Fibroblast of the conjunctiva (primary cell): ENCODE data around the gene IFNA6.

Source experiments
- DNase-seq: peaks from one replicate; pipeline ENCODE4 v3.0.0-alpha.2; 2010; ENCODE audit warnings: low read depth

IFNA6 gene

GRCh38 chr9:21331676-21332402 is 18.8 kb downstream of the IFNA6 start:
- no peak for DNase-seq

- no peak for DNase-seq
Measured at GRCh38 chr9:21326526-21327139, 24.1 kb downstream of the IFNA6 start.

DNA sequence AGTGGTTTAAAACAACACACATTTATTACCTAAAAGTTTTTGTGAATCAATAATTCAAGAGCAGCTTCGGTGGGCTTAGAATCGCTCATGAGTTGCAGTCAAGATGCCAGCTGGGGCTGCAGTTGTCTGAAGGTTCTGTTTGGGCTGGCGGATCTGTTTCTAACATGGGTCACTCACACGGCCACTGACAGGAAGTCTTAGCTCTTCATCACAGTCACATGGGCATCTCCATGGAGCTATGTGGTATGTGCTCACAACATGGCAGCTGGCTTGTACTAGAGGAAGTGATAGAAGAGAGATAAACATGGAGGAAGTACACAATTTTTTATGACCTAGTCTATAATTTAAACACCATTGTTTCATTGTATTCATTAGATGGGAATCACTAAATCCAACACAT is 26.6 kb downstream of the IFNA6 start:
- DNase-seq: no peak

- DNase-seq: no peak
Measured at GRCh38 chr9:21322911-21323461, 27.7 kb downstream of the IFNA6 start.

DNA sequence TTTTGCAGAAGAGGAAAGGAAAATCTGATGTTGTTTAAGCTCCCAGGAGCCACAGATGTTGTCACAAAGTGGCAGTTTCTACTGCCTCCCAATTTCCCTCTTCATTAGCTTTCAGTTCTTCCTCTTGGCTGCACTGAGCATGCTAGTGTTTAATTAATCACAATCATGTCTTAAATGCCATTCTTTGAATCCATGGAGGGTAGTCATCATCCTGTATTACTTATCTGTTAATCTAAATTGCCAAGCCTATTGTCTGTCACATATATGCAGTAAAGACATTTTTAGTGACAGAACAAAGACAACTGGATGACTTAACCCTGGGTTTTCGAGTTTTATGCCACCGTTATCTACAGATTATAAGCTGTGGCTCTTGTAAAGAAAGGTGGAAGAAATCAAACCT is 30.2 kb downstream of the IFNA6 start:
- DNase-seq: no peak

GRCh38 chr9:21317956-21318923 is 32.4 kb downstream of the IFNA6 start:
- DNase-seq: peak; percentile 28

DNA sequence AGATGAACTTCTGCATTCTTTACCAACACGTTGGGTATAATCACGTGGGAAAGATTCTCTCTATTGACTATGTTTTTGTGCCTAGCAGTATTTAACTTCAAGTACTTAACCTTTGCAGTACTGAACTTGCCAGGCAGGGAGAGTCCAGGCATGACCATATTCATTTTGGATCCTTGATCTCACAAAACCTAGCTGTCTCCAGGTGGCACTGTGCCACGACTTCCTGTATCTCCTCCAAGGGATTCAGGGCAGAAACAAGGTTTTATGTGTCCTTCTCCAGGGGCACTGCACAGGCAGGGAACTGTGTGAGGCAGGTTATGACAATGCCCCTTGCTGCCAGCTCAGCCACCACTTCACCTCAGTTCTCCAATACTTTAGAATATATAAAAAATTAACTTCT is 33.8 kb downstream of the IFNA6 start:
- DNase-seq: no peak

DNA sequence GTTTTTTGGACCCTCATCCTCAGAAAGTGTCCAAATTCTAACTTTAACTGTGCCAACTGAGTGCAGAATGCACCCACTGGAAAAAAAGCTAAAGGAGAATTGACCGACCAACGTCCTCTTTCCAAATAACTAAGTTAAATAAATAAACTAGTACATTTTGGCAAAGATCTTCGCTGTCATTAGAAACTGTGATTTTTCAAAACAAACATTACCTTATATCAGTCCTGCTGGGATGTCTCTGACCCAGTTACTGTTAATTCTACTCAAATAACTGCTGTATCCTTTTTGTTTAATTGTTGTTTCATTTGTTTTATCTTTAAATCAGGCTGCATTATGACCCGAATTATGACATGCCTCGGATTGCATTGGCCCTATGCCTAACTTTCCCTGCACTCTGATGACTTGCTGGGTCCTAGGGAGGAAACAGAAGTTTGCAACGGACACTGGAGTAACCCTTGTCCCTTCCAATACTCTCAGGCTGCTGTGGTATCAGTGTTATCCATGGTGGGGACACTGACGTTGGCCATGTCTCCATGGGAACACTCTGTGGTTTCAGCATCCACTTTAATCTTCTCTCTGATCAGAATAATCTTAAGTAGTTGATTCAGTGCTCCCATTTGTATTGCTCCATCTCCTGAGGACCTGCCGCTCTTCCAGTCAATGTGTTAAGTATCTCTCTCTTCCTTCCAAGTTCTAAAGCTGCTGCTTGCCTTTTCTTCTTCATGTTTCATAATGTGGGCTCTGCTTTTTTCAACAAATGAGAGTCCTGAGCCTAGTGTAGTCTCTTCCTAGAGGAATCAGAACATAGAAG is 34.5 kb downstream of the IFNA6 start:
- DNase-seq: no peak

GRCh38 chr9:21314152-21314551 is 36.5 kb downstream of the IFNA6 start:
- no peak for DNase-seq

- no peak for DNase-seq
Measured at GRCh38 chr9:21311889-21312288, 38.8 kb downstream of the IFNA6 start.

DNA sequence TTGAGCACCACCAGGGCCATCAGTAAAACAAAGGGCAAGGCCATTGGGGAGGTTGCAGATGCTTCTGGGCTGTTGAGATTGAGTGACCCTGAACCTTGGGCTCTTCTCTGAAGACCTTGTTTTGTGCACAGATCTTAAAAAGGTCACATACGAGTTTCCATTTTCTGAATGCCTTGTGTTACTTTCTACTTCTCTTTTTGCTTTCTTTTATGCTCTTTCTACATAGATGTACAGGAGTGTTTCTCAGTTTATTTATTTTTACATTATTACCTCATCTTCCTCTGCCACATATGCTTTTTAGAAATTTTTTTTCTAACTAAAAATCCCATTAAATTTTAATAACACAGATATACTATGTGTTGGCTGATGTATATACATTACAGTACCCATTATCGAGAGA is 45.5 kb downstream of the IFNA6 start, which contains the start of gene IFNA5:
IFNA5 (minus strand) TSS at position 101 of the 400 bp plus-strand sequence; CDS start at position 44, 57 bp downstream.
- DNase-seq: no peak
